Parathyroid adenoma (tissue), 2 donors: ENCODE data around the gene ATG4A.

Experiments used
- H2AFZ ChIP-seq: fragments of 300-600 bp; sonication (generic); one replicate; pipeline ENCODE4 v1.7.0; 2017; ENCODE audit warnings: antibody characterized with exemption, mild to moderate bottlenecking
- H3K27ac ChIP-seq: fragments of 300-600 bp; sonication (generic); one replicate; pipeline ENCODE4 v1.7.0; 2017
- H3K27me3 ChIP-seq: fragments of 300-600 bp; sonication (generic); one replicate; pipeline ENCODE4 v1.7.0; 2017; ENCODE audit warnings: low read length; ENCODE audit not compliant: control insufficient read depth, insufficient read depth
- H3K36me3 ChIP-seq: fragments of 300-600 bp; sonication (generic); one replicate; pipeline ENCODE4 v1.7.0; 2017; ENCODE audit warnings: low read length; ENCODE audit not compliant: control insufficient read depth, insufficient read depth
- H3K4me1 ChIP-seq: fragments of 300-600 bp; sonication (generic); one replicate; pipeline ENCODE4 v1.7.0; 2017; ENCODE audit warnings: control low read depth
- H3K4me2 ChIP-seq: fragments of 300-600 bp; sonication (generic); one replicate; pipeline ENCODE4 v1.7.0; 2017; ENCODE audit warnings: low read length
- H3K4me3 ChIP-seq: fragments of 300-600 bp; sonication (generic); one replicate; pipeline ENCODE4 v1.7.0; 2017; ENCODE audit warnings: low read depth, low read length
- H3K79me2 ChIP-seq: fragments of 300-600 bp; sonication (generic); one replicate; pipeline ENCODE4 v1.7.0; 2017; ENCODE audit warnings: control low read depth
- H3K9ac ChIP-seq: fragments of 300-600 bp; sonication (generic); one replicate; pipeline ENCODE4 v1.7.0; 2017; ENCODE audit warnings: mild to moderate bottlenecking
- H3K9me3 ChIP-seq: fragments of 300-600 bp; sonication (generic); one replicate; pipeline ENCODE4 v1.7.0; 2017; ENCODE audit warnings: low read length; ENCODE audit not compliant: control insufficient read depth
- TF ChIP-seq, protein P1 (sequence below): fragments of 300-600 bp; sonication (generic); IDR thresholded peaks from one replicate; pipeline ENCODE4 v1.7.0; 2017; ENCODE audit warnings: antibody characterized with exemption, mild to moderate bottlenecking
- donor health status: primary hyperparathyroidism.

The ATG4A gene

DNA sequence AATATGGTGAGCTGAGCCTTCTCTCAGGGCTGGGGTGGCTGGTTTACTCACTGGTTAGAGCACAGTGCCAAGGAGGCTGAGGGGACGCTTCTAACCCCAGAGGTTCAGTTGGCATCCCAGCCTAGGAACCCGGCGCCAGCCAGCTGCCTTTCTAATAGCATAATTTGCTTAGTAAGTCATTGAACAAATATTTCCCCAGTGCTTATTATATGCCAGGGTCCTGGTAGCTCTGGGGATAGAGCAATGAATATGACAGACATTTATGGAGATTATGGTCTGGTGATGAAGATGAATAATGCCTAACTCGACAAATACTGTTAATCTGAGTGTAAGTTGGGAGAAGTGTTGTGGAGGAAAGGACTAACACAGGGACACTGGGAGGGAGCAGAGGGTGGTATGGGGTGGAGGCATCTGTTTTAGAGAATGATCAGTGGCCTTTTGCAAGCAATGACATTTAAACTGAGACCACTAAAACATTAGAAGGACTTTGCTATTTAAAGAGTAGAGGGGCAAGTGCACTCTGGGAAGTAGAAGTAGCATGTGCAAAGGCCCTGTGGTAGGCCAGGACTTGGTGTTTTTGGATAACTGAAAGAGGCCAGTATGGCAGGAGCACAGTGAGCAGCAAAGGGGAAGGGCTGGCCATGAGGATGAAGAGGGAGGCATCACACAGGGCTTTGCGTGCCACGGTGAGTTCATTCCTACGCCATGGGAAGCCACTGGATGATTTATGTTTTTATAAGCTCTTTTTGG is 71.9 kb downstream of the ATG4A start:
- H3K4me2 ChIP-seq, result no peak overlapping the region
- H3K9me3 ChIP-seq, result no peaks in the 10 kb centered on the region
- no peaks in the 10 kb centered on the region for H3K27me3 ChIP-seq
- no peak overlapping the region for H3K9ac ChIP-seq
- H3K79me2 ChIP-seq, result no peaks in the 10 kb centered on the region
- no peak overlapping the region for H3K27ac ChIP-seq
- H2AFZ ChIP-seq, result no peak overlapping the region
- no peaks in the 10 kb centered on the region for H3K4me1 ChIP-seq
- H3K36me3 ChIP-seq, result no peaks in the 10 kb centered on the region
- TF ChIP-seq, protein P1, sequence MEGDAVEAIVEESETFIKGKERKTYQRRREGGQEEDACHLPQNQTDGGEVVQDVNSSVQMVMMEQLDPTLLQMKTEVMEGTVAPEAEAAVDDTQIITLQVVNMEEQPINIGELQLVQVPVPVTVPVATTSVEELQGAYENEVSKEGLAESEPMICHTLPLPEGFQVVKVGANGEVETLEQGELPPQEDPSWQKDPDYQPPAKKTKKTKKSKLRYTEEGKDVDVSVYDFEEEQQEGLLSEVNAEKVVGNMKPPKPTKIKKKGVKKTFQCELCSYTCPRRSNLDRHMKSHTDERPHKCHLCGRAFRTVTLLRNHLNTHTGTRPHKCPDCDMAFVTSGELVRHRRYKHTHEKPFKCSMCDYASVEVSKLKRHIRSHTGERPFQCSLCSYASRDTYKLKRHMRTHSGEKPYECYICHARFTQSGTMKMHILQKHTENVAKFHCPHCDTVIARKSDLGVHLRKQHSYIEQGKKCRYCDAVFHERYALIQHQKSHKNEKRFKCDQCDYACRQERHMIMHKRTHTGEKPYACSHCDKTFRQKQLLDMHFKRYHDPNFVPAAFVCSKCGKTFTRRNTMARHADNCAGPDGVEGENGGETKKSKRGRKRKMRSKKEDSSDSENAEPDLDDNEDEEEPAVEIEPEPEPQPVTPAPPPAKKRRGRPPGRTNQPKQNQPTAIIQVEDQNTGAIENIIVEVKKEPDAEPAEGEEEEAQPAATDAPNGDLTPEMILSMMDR, result no peak
- H3K4me3 ChIP-seq, result no peak overlapping the region

DNA sequence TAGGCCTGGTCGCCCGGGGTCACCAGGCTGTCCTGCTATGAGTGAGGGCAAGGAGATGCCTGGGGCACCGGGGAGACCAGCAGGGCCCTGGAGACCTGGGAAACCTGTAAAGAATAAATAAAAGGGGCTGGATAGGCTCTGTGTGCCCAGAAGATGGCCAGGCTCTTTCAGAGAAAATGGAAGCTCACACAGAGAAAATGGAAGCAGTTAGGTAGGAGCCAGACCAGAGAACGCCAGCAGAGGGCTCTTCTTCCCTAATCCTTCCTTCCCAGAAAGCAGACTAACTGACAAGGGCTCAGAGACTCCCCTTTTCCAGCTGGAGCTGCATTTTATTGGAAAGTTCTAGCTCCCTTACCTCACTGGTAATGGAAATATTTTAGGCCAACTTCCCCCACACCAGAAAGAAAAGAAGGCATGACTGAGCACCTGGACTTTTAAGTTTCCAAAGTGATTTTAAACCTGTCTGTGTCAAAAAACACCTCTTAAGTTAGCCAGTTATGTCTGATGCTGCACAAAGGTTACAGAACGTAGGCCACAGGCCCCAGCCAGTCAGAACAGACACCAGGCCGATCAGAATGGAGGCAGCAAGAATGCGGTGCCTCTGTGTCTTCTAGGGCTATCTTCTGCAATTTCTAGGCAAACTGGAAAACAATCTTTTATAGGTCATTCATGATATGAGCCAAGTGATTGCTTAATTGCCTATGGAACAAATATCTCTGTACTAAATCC is 74.0 kb downstream of the ATG4A start:
- Histone ChIP-seq H3K9ac (no peak overlapping the region), H3K9me3 (no peaks in the 10 kb centered on the region), H3K27ac (no peak overlapping the region), H3K4me3 (no peak overlapping the region), H2AFZ (no peak overlapping the region), H3K36me3 (no peaks in the 10 kb centered on the region), H3K4me1 (no peaks in the 10 kb centered on the region), H3K79me2 (no peaks in the 10 kb centered on the region), H3K27me3 (no peaks in the 10 kb centered on the region), H3K4me2 (no peak overlapping the region)
- TF ChIP-seq, protein P1, result no peak

DNA sequence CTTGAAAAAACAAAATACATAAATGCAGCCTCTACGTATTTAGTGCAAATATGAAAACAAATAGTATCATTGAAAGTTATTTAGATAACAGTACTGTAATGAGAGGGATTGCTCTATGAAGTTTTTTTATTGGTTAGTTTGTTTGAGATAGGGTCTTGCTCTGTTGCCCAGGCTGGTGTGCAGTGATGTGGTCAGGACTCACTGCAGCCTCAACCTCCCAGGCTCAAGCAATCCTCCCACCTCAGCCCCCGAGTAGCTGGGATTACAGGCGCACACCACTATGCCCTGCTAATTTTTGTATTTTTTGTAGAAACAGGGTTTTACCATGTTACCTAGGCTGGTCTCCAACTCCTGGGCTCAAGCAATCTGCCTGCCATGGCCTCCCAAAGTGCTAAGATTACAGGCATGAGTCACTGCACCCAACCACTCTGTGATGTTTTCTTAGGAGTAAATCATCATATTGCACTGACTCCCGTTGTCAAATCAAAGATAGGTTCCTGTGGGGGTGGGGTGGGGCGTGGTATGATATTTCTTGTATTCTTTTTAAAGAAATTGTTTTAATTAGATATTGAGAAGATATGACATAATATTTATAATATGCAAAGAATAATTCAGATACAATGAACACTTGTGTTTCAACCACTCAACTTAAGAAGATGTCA is 75.8 kb downstream of the ATG4A start:
- Histone ChIP-seq H3K36me3 (no peaks in the 10 kb centered on the region), H3K27me3 (no peaks in the 10 kb centered on the region), H3K9me3 (no peaks in the 10 kb centered on the region), H3K4me3 (no peak overlapping the region), H3K9ac (no peak overlapping the region), H3K4me2 (no peak overlapping the region), H3K79me2 (no peaks in the 10 kb centered on the region), H3K27ac (no peak overlapping the region), H3K4me1 (no peaks in the 10 kb centered on the region), H2AFZ (no peak overlapping the region)
- TF ChIP-seq, protein P1, result no peak

DNA sequence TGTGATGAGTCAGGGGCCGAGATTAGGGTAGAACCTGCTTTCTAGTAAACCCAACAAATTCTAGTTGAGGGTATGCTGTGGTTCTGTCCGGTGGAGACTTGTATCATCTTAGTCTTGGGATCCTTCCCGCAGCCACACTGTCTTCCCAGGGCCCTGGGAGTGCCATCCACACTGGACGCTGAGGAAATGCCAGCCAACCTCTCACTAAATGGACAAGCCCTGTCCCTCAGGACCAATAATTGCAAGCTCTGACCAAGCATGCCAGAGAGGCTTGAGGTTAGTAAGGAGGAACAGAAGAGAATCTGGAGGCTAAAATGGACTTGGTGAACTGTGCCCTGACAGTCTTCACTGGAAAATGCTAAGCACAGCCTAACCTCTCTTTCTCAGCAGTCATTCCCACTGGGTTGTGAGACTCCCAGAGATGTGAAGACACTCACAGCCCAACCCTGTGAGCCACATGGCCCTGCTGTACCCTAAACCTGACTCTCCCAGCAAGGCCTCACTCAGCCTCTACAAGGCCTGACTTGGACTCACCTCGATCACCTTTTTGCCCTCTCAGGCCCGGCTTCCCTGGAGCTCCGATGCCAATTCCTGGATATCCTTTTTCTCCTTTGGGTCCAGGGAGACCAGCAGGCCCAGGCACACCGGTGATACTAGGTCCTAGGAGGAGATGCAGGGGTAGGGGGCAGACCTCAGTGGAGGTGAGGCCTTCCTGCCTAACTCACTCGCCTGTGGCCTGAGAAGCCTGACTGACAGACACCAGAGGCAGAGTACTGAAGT is 77.6 kb downstream of the ATG4A start:
- Histone ChIP-seq H2AFZ (no peak overlapping the region), H3K9ac (no peak overlapping the region), H3K4me2 (no peak overlapping the region), H3K27ac (no peak overlapping the region), H3K36me3 (no peaks in the 10 kb centered on the region), H3K9me3 (no peaks in the 10 kb centered on the region), H3K27me3 (no peaks in the 10 kb centered on the region), H3K79me2 (no peaks in the 10 kb centered on the region), H3K4me3 (no peak overlapping the region), H3K4me1 (no peaks in the 10 kb centered on the region)
- TF ChIP-seq, protein P1, result no peak
